ENCODE measurements around the gene PRR15L. TPM values are rescaled to one million over a fixed set of nuclear protein-coding genes. Genes with fewer than 3 reads are reported as not detected.
A peak's percentile ranks its signal among the peaks of the same experiment; 100 is the strongest.
"Not testable (repeated sequence)": the region's sequence is repeated elsewhere in the genome, so short reads cannot be mapped to it uniquely, and the experiment has no call there.

The PRR15L gene
- total and polyA plus RNA-seq, 11 donors = 0.04 to 2.7 TPM; not detected in 9

GRCh38 chr17:47989159-47989558 lies 31.5 kb upstream of the PRR15L start:
- Histone ChIP-seq H3K36me3 (peaks cover 0 to 5% (median 0%) of the 10 kb centered on the region in 9 donors), H3K27ac (no peak overlapping the region), H3K27me3 (no peaks in the 10 kb centered on the region), H3K4me3 (no peak overlapping the region), H3K4me1 (peaks cover 0 to 31% (median 5%) of the 10 kb centered on the region in 12 donors), H3K9me3 (no peaks in the 10 kb centered on the region)
- ATAC-seq = no peak
- intact Hi-C loops (cut with DNase I) = no loop called here
- TF ChIP-seq CTCF (IDR thresholded peaks at IDR 0.05) (no peak), POLR2A (IDR thresholded peaks at IDR 0.05) (no peak)
- DNase-seq = no peak
- 63 to 69% (median 65%) methylated on average over 10 of the region's 10 CpGs for WGBS, 4 donors

GRCh38 chr17:47988445-47988844 lies 30.8 kb upstream of the PRR15L start:
- H3K27ac ChIP-seq; DNase-seq; intact Hi-C loops (cut with DNase I); H3K9me3 ChIP-seq; H3K4me3 ChIP-seq; ATAC-seq; H3K27me3 ChIP-seq: not testable (repeated sequence)
- Histone ChIP-seq H3K4me1 (peaks cover 0 to 38% (median 11%) of the 10 kb centered on the region in 12 donors), H3K36me3 (peaks cover 0 to 10% (median 0%) of the 10 kb centered on the region in 9 donors)
- 86 to 100% (median 96%) methylated on average over 1 of the region's 1 CpG for WGBS, 4 donors

GRCh38 chr17:47987240-47987835 lies 29.7 kb upstream of the PRR15L start:
- no peak for TF ChIP-seq CTCF (IDR thresholded peaks at IDR 0.05)
- no peak for TF ChIP-seq POLR2A (IDR thresholded peaks at IDR 0.05)
- Histone ChIP-seq H3K36me3 (peaks cover 0 to 21% (median 5%) of the 10 kb centered on the region in 9 donors), H3K27me3 (no peaks in the 10 kb centered on the region), H3K9me3 (no peaks in the 10 kb centered on the region), H3K4me1 (peaks cover 0 to 36% (median 18%) of the 10 kb centered on the region in 12 donors), H3K4me3 (no peak overlapping the region), H3K27ac (peak overlapping the region in 4 of 12 donors; percentile 15 to 70 (median 24))
- 54 to 62% (median 56%) methylated on average over 17 of the region's 17 CpGs for WGBS, 4 donors
- DNase-seq (peak in 2 of 5 donors; percentile 43 to 48), ATAC-seq (peak in 3 of 4 donors; percentile 44 to 57 (median 54))
- intact Hi-C loops (cut with DNase I) = no loop called here

DNA sequence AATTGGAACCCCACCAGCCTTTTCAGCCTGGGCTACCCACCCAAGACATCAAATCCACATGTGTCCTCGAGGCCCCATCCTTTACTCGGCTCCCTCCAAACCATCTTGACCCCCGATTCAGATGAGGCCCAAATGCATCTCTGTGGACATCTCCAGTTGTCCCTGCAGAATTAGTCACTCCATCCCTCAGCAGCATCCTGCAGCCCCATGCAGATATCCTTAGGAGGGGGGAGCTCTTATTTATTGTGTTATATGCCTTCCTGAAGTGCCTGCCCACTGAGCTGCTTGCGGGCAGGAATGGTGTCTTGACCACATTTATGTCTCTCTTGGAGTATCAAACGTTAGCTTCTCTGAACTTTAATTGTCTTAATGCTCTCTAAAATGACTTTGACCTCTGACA lies 28.8 kb upstream of the PRR15L start:
- intact Hi-C loops (cut with DNase I) = no loop called here
- no peak for TF ChIP-seq CTCF (IDR thresholded peaks at IDR 0.05)
- no peak for TF ChIP-seq POLR2A (IDR thresholded peaks at IDR 0.05)
- DNase-seq (no peak), ATAC-seq (no peak)
- Histone ChIP-seq H3K27ac (peak overlapping the region in 1 of 12 donors; percentile 70), H3K4me3 (no peak overlapping the region), H3K9me3 (no peaks in the 10 kb centered on the region), H3K36me3 (peaks cover 0 to 29% (median 13%) of the 10 kb centered on the region in 9 donors), H3K27me3 (no peaks in the 10 kb centered on the region), H3K4me1 (peaks cover 0 to 33% (median 21%) of the 10 kb centered on the region in 12 donors)
- 79 to 88% (median 80%) methylated on average over 5 of the region's 5 CpGs for WGBS, 4 donors

All from heart left ventricle (tissue), 16 donors.